Measurements from ENCODE around the gene U2AF2.

Gene U2AF2

GRCh38 chr19:55654323-55654867 lies 440 bp upstream of the U2AF2 start:
- DNase-seq: peak; percentile 88 to 99 (median 97)

- DNase-seq: no peak
Observed at GRCh38 chr19:55655648-55656040, 809 bp downstream of the U2AF2 start.

GRCh38 chr19:55656552-55656951 lies 1.7 kb downstream of the U2AF2 start:
- no peak for DNase-seq

GRCh38 chr19:55656988-55657747 lies 2.3 kb downstream of the U2AF2 start:
- no peak for DNase-seq

- no peak for DNase-seq
Observed at GRCh38 chr19:55658846-55659459, 4.1 kb downstream of the U2AF2 start.

GRCh38 chr19:55659822-55660221 lies 5.0 kb downstream of the U2AF2 start:
- no peak for DNase-seq

GRCh38 chr19:55660404-55660803 lies 5.6 kb downstream of the U2AF2 start:
- no peak for DNase-seq

- no peak for DNase-seq
Observed at GRCh38 chr19:55660991-55661390, 6.2 kb downstream of the U2AF2 start.

- no peak for DNase-seq
Observed at GRCh38 chr19:55661826-55662225, 7.0 kb downstream of the U2AF2 start.

- no peak for DNase-seq
Observed at GRCh38 chr19:55663846-55664536, 9.2 kb downstream of the U2AF2 start.

GRCh38 chr19:55666343-55667005 lies 11.6 kb downstream of the U2AF2 start:
- no peak for DNase-seq

GRCh38 chr19:55667006-55667381 lies 12.2 kb downstream of the U2AF2 start:
- DNase-seq: no peak

GRCh38 chr19:55667511-55667910 lies 12.7 kb downstream of the U2AF2 start:
- DNase-seq: no peak

- DNase-seq: peak in 1 of 58 donors; percentile 30
Observed at GRCh38 chr19:55667958-55668357, 13.1 kb downstream of the U2AF2 start.

GRCh38 chr19:55668603-55669348 lies 13.9 kb downstream of the U2AF2 start:
- no peak for DNase-seq

- DNase-seq: peak in 1 of 58 donors; percentile 43
Observed at GRCh38 chr19:55669418-55670279, 14.8 kb downstream of the U2AF2 start.

GRCh38 chr19:55670280-55671053 lies 15.6 kb downstream of the U2AF2 start:
- DNase-seq: peak in 22 of 58 donors; percentile 2 to 43 (median 15)

GRCh38 chr19:55671054-55671378 lies 16.2 kb downstream of the U2AF2 start:
- no peak for DNase-seq

GRCh38 chr19:55672418-55672817 lies 17.6 kb downstream of the U2AF2 start:
- no peak for DNase-seq

All from anterior cingulate cortex (tissue), 58 donors.